DLD1 (cell line): ENCODE measurements around the gene UFD1.

Source experiments
- in situ Hi-C: cut with HindIII; loops from 2 replicates; pipeline ENCODE4 v1.10.0; 2017; ENCODE audit warnings: low sequenced_read_pairs

UFD1 gene

GRCh38 chr22:19432133-19432851 lies 46.7 kb downstream of the UFD1 start, which contains the start of gene MRPL40:
TSS of gene MRPL40 (plus strand) at chr22:19432545. CDS start at chr22:19432555, 10 bp downstream.
- in situ Hi-C loops, result no loop called here

DNA sequence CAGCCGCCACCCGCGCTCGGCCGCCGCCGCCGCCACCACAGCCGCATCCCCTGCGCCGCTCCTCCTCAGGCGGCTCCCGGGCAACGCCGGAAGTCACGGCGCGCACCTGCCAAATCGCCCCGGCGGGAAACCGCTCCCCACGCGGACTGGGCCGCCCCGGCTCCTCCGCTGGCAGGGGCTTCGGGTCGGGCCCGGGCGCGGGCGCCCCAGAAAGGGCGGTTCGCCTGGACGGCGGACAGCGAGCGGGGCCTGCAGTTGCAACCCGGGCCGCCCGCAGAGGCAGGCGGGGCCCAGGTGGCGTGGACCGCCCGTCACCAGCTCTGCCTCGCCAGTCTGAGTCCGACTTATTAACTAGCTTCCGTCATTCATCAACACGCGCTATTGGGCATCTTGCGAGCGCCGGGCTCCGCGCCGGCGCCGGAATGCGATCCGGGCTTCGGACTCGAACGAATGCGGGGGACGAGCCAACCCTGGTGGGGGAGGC lies 47.3 kb downstream of the UFD1 start, which contains the start of gene HIRA:
Gene HIRA, minus strand, starts transcription at position 85 of the 484 bp plus-strand sequence. CDS start 257 bp downstream, outside the sequence.
- in situ Hi-C loops, result no loop called here

DNA sequence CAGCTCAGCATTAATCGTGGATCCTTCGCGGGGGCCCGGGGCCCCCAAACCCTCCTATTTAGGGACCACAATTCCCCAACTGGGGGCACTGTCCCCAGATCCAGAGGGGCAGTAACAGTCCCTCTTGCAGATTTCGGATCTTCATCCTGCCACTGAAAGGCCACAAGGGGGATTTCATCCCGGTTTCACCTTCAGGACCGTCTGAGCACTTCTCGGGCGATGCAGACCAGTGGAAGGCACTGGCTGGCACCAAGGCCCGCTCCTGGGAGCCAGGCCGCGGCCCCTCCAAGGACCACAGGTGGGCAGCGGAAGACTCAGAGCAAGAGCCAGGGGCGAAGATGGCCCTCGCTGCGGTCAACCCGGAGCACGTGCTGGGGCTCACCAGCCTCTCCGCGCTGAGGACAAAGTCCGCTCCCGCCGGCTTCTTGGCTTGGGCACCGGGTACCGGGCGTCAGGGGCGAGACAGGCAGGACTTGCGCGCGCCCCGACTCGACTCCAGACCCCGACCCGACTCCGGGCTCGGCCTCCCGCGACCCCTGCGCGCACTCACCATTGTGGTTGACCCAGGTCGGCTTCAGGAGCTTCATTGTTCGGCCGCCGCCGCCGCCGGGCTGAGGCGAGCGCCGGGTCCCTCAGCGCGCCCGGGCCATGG lies 48.0 kb downstream of the UFD1 start:
- in situ Hi-C loops, result no loop called here

DNA sequence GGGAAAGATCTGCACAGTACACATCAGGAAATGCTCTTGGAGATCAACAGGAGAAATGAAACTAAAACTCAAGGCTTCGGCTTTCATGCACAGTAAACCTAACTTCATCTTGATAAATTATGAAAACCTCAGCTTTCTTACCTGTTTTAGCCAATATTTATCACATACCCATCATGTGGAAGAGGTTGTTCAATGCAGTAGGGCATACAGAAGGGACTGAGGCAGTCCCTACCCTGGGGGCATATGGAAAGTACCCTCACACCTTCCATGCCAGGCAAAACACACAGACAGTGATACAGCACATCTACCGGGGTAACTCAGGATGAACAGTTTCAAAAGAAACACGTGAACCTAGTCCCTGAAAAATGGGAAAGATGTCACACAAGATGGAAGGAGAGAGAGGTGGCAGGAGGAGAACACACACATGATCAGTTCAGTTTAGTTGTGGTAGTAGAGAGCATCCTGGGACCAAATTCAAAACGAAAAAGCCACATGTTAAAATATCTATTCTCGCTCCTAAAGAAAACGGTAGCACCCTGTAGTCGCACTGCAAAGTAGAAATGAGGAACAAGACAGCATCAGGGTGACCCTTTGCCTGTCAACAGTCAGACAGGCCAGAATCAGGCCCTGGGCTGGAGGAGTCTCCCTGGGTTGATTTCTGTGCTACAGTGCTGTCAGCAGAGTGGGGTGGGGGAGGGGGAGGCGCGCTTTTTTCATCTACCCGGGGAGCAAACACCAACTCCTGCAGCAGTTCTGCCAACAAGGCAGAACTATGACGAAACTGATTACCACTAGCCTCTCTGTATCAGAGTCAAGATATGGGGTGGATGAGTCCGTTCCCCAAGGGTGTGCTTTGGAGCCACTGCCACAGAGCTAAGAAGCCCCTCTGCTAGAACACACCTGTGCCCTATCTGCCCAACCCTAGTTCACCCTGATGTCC lies 48.8 kb downstream of the UFD1 start:
- in situ Hi-C loops, result no loop called here

DNA sequence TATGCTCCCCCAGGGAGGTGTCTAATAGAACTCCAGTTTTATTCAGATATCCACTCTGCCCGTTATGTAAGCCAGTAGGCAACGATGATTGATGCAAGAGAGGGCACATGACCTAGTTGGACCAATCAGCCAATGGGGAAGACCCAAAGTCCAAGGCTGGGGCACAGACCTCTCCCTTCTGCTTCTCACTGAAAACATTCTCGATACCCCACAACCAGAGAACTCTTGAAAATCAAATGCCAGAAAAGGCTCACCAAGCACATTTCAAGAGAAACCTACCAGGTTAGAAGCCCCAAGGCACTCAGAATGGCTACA lies 54.9 kb downstream of the UFD1 start:
- in situ Hi-C loops, result no loop called here

DNA sequence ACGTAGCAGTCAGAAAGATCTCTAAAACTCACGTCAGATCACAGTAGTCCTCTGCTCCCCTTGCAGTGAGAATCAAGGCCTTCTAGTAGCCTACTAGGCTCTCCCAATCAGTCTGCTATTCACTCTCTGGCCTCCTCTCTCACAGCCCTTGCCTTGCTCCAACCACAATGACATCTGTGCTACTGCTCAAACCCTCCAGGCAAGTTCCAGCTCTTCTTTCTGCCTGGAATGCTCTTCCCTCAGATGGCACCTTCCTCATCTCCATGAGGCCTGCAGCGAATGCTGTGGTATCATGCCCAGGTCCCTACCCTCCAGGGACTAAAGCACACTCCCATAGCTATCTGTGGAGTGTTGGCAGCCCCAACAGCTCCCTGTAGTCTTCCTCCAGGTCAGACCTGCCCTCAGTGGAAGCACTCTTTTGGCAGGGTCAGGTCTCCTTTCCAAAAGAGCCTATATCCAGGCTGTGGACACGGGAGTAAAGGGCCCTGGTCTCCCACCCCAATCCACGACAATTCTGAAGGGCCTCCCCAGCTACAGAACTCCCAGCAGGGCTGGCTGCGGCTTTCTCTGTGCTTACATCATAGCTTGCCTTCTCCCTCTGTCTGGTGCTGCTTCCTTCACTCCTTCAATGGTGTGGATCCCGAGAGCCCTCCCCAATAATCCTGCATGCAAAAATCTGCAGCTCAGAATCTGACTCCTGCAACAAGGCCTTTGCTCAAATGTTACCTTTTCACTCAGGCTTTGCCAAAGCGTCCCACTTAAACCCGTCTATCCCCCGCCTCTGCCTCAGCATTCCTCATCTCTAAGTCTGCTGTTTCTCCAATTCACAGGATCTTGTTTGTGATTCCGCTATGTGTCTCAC lies 56.3 kb downstream of the UFD1 start:
- in situ Hi-C loops, result no loop called here

GRCh38 chr22:19420321-19420720 lies 58.7 kb downstream of the UFD1 start:
- in situ Hi-C loops, result no loop called here

DNA sequence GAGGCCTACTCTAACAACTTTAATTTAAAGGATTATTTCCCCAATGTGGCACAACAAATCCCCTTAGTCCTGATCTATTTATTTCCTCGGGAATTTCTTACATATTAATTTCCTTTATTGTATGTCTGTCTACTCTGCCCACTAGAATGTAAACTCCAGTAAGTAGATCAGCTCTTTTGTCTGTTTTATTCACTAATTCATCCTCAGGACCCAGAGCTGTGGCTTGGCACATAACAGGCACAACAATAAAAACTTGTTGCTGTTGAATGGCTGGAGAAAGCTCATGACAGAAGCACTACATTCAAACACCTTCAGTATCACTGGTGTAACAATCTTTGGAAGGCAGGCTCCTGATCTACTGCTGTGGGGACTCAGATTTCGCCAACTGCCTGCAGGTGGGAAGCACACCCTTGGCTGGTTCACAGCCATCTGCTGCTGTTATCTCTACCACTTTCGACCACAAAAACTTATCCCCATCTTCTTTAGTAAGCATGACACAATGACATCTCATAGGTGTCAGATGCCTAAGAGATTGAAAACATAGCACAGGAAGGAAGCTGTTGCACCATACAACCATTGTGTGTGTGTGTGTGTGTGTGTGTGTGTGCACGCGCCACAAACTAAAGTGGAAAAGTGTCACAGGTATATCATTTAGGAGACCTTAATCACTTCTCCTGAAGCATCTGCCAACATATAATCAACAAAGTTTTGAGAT lies 59.4 kb downstream of the UFD1 start:
- in situ Hi-C loops, result no loop called here

GRCh38 chr22:19419086-19419463 lies 59.9 kb downstream of the UFD1 start:
- in situ Hi-C loops, result no loop called here

DNA sequence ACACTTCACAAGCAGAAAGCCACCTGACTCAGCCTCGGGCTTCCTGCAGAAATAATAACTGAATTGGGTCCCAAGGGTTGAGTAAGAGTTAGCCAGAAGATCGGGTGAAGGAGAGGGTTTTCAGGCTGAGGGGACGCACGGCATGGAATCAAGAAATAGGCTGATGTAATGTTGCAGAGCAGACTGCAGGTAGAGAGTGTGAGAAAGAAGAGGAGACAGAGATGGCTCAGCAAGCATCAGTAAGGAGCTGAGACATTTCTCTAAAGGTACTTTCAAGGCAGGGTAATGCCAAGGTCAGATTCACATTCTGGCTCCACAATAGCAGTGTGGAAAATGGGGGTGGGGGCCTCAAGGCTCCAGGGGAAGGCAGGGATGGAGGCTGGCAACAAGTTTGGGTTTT lies 66.1 kb downstream of the UFD1 start:
- in situ Hi-C loops, result no loop called here

DNA sequence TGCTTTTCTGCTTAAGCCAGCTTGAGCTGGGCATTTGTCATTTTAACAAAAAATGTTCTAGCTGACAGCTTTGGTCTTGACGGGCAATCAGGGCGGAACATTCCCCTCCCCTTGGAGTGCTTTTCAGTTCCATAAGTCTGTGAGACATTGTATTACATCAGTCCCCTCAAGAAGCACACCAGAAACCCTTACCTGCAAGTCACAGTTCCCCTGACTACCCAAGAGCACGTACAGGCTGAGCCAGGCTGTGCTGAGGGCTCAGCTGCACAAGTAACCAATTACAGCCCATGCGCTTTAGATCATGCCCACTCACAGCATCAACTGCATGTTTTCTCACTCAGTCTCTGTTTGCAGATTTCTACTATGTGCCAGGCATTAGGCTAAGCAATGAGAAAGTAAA lies 66.5 kb downstream of the UFD1 start:
- in situ Hi-C loops, result no loop called here

- in situ Hi-C loops, result no loop called here
These were observed 67.3 kb downstream of the UFD1 start for GRCh38 chr22:19411690-19412045.

DNA sequence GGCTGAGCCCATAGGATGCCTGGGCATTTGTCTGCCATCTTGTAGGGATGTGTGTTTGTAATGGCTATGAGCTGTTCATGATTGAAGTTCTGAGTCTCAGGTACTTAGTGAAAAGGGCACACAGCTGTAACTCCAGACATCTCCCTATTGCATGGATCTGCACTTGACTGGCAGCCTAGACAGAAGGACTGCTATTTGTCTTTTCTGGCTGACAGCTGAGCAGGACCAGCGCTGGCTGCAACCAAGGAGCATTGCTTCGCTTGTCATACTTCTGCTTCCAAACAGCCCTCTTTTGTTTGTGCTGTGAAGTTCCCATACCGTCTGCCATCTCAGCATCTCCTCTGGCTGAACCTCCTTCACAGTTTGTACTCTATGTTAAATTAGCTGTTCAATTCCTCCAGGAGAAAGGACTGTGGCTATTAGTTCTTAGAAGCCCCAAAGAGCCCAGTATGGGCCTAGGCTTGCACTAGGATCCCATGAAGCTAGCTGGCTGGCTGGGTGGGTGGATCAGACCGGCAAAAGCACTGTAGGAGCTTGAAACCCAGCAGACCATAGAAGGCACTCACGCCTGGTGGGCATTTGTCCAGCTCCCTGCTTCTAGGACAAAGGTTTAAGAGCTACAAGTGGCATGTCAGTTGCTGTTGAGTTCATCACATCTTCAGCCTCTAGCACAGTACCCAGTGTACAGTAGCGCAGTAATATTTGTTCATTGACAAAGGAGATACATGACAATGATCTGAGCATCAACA lies 67.9 kb downstream of the UFD1 start:
- in situ Hi-C loops, result no loop called here

DNA sequence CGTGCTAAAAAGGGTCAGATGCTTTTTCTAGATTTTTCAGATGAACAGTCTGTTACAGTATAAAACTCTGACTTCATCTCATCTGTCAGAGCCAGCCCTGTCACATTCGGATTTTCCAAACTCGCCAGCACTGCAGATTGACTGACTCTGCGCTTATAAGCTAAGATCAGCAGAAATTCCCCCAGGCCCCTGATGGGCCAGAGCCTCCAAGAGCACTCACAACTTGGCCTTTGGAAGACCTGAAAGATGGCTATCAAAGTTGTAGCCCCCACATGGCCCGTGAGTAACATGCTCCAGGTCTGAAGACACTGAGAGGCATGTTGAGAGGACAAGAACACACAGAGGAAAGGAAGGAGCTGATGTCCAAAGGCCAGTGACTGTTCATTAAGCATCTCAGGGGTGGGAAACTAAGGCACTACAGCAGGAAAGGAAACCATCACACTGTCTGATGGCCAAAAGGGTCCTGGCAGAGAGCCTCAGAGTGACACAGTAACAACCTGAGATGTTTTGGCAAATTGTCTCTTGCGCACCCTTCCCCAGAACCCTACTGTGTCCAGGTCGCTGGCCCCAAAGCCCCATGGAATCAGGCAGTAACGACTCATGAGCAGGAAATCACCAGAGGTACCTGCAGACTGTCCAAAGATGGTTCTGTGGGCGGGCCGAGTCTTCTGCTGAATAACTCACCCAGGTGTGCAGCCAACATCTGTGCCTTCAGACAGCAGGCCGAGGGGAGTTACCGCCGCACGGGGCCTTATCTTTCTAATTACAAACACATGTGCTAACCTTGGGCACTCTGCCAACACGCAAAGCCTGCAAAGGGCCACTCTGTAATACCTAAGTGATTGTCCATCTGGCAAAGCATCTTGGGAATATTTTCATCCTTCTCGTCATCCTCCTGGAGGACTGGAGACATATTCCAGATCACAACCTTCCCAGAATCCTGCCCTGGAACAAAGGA lies 71.1 kb downstream of the UFD1 start:
- in situ Hi-C loops, result no loop called here

DNA sequence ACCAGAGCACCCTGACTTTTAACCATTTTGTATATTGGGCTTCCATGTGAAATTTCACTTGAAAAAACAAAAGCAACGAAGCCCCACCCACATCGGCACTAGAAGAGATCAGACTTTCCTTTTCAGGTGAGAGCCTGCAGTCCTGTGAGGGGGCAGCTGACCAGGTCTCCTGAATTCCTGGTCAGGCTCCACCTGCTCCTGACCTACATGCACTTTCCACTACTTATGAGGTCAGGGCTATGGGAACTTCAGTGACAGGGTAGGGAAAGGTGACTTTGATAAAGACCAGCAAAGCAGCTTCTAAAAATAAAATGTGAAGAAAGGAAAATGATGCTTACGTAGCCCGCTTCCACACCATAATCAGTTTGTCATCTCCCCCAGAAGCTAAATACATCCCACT lies 72.1 kb downstream of the UFD1 start:
- in situ Hi-C loops, result no loop called here

DNA sequence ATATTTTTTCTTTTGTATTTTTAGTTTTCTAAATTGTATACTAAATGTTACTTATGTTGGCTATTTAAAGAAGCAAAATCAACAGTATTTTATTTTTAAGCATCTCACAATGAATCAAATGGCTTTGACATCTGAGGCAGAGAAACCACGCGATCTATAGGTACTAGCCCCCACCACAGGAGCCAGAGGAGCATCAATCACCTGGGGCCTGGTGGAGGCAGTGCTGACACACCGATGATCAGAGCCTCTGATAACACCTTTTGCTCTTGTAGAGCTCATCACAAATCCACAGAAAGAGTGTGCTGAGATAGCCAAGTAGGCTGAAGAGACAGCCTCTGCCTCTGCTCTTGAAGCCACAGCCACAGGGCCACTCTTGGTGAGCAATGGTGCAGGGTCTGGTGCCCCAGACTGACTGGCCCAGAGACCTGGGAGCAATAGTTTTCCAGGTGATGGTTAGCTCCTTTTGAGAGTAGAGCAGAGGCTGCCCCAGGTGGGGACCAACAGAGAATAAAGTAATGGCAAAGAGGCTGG lies 72.6 kb downstream of the UFD1 start:
- in situ Hi-C loops, result no loop called here

DNA sequence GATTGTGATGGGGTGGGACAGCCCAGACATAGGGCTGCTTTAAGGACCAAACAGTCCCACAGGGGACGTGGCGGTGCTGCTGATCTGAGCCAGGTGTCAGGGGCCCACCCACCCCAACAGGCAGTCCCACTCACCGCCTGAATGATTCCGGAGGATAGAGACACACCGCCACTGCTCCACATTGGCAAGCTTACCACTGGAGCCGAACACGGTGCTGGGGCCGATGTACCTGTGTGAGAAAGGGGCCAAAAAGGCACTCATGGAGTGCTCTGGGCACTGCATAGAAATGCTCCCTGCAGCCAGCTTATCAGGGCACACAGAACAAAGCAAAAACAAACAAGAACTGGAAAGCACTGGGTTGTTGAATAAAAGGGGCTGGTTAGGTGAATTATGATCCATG lies 73.3 kb downstream of the UFD1 start:
- in situ Hi-C loops, result no loop called here

DNA sequence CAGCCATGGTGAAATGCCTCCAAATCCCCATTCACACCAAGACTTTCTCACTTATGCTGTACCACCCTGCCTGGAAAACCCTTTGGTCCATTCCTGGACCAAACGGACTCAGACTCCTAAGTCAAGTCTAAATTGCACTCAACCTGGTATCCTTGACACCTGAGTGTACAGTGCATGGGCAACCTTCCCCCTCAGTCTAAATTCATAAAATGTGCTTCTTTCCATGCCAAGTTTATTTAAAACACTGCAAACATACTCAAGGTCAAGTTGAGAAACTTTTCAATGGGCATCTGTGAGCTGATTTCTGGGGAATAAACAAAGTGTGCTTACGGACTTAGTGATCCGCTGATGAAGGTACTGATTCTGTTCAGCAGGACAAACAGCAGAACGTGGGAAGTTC lies 73.9 kb downstream of the UFD1 start:
- in situ Hi-C loops, result no loop called here
